Subcutaneous adipose tissue (tissue), 4 donors: ENCODE measurements around the gene DHRSX. TPM values are rescaled to one million over a fixed set of nuclear protein-coding genes. Genes with fewer than 3 reads are reported as not detected.

ENCODE experiments used
- CTCF ChIP-seq: fragments of 450-650 bp; IDR thresholded peaks from one replicate; pipeline ENCODE4 v1.5.1; 2016; ENCODE audit warnings: low read depth, mild to moderate bottlenecking, control low read depth, antibody characterized with exemption, moderate library complexity
- total RNA-seq, 4 donors: library from RNA; depleted of rRNA; stranded (reverse); fragments of >200 nt; gene quantifications; one replicate each; pipeline ENCODE4 v1.1.0, GENCODE V29; 2016

Gene DHRSX
- total RNA-seq, 4 donors from 2014 or later = 17.0 to 34.2 (median 24.5) TPM

GRCh38 chrX:2427737-2428136 is 73.0 kb downstream of the DHRSX start:
- no peak for TF ChIP-seq CTCF

DNA sequence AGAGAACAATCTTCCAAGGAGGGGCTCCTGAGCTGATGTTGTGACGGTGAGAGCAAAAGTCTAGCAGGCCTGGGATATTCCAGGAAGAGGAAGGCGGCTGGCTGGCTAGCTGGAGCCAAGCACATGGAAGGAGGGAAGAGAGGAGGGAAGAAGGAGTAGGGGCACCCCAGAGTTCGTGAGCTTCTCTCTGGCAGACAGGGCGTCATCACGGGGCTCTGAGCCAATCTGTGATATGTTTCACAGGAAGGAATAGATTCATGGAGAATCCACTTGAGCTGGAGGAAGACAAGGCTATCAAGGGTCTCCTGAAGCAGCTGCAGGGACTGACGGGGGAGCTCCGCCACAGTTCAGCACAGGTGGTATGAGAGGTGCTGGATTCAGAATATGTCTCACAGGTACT is 73.6 kb downstream of the DHRSX start:
- TF ChIP-seq CTCF = no peak

DNA sequence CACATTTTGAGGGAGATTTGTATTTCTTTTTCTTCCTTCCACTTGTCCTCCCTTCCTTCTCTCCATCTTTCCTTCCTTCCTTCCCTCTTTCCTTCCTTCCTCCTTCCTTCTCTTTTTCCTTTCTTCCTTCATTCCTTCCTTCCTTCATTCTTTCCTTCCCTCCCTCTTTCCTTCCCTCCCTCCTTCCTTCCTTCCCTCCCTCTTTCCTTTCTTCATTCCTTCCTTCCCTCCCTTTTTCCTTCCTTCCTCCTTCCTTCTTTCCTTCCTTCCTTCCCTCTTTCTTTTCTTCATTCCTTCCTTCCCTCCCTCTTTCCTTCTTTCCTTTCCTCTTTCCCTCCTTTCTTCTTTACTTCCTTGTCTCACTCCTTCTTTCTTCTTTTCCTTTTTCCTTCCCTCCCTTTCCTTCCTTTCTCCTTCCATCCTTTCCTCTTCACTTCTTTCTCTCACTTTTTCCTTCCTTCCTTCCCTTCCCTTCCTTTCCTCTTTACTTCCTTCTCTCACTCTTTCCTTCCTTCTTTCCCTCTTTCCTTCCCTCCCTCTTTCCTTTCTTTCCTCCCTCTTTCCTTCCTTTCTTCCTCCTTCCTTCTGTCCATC is 74.4 kb downstream of the DHRSX start:
- TF ChIP-seq CTCF = no peak

GRCh38 chrX:2425286-2426071 is 75.3 kb downstream of the DHRSX start:
- no peak for TF ChIP-seq CTCF

- no peak for TF ChIP-seq CTCF
These were observed 76.5 kb downstream of the DHRSX start for GRCh38 chrX:2424317-2424716.

DNA sequence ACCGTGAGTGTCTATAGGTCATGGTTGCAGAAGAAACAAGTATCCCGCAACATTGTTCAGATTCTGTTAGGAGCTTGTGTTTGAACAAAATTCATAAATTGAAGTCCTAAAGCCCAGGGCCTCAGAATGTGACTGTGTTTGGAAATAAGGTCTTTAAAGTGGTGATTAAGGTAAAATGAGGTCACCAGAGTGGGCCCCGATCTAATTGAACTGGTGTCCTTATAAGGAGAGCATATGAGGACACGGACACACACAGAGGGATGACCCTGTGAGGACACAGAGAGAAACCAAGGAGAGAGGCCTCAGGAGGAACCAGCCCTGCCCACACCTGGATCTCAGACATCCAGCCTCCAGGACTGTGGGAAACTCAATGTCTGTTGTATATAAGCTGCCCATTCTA is 76.9 kb downstream of the DHRSX start:
- TF ChIP-seq CTCF = no peak

GRCh38 chrX:2423282-2423681 is 77.5 kb downstream of the DHRSX start:
- TF ChIP-seq CTCF = no peak
